Measurements from ENCODE around the gene RPRD1B. TPM values are rescaled to one million over a fixed set of nuclear protein-coding genes. Genes with fewer than 3 reads are reported as not detected.

RPRD1B gene
- total and polyA plus RNA-seq, 2 of the 13 experiments (the other 11 are each of a cell fraction or from before 2014, with no cell fraction given), result 31.1 to 41.5 TPM

- ChIA-PET POLR2A (no interaction called here), CTCF (ENCODE audit: low intra/inter-chr PET ratio, low total read pairs) (no interaction called here)
- Histone ChIP-seq H3K9ac (ENCODE audit: insufficient read depth, low read depth, low read length) (no peak overlapping the region), H3K27me3 (ENCODE audit: control insufficient read depth in 1 of 2, insufficient read depth in 2 of 2, low read length in 2 of 2) (no peaks in the 10 kb centered on the region), H3K36me3 (replicated peaks in 1 of 2; ENCODE audit: control insufficient read depth in 1 of 2, insufficient read depth in 2 of 2, low read length in 2 of 2) (peaks cover 58 to 87% of the 10 kb centered on the region in 2 experiments), H3K4me2 (ENCODE audit: low read depth, low read length) (no peak overlapping the region), H3K27ac (ENCODE audit: extremely low read length, insufficient read depth, low read length) (no peak overlapping the region), H3K4me1 (ENCODE audit: insufficient read depth, low read length) (peaks cover 10% of the 10 kb centered on the region), H2AFZ (ENCODE audit: low read length) (no peak overlapping the region), H3K9me3 (ENCODE audit: low read length) (no peaks in the 10 kb centered on the region), H3K79me2 (ENCODE audit: insufficient read depth, low read length) (no peaks in the 10 kb centered on the region), H4K20me1 (ENCODE audit: insufficient read depth, low read length) (0 out of 2 replicates have a peak, but pooled peaks cover 3% of the 10 kb centered on the region), H3K4me3 (replicated peaks in 1 of 3; ENCODE audit: insufficient read depth in 1 of 3, low read depth in 2 of 3, low read length in 3 of 3) (no peak overlapping the region)
- intact Hi-C loops (cut with micrococcal nuclease; ENCODE audit: unreplicated experiment), result no loop called here
- BruUV-seq (replicated peaks), result no TSS peak
- TF ChIP-seq NFRKB (IDR thresholded peaks at IDR 0.05), result no peak
- TF ChIP-seq MAFK (conservative IDR thresholded peaks at IDR 0.05 in 1 of 2, IDR thresholded peaks at IDR 0.05 in 1 of 2; ENCODE audit: low read length in 2 of 2), result 0 out of 4 replicates have a peak, but pooled peaks of 1 of the 2 experiments have one; percentile 17
- WGBS (ENCODE audit: low lambda C conversion rate), result 98% methylated on average over 9 of the region's 9 CpGs
- DNase-seq (ENCODE audit: low spot score), result no peak
- no peak for FAIRE-seq
- in situ Hi-C loops (cut with HindIII; ENCODE audit: extremely low pct_ligation_motif_present, low pct_unique_long_range_greater_than_20kb), result no loop called here
- ATAC-seq, result no peak
These were observed 37.5 kb upstream of the RPRD1B start for GRCh38 chr20:37995856-37996605.

GRCh38 chr20:37997516-37997915, 36.0 kb upstream of the RPRD1B start:
- ATAC-seq, result no peak
- ChIA-PET CTCF (ENCODE audit: low intra/inter-chr PET ratio, low total read pairs) (no interaction called here), POLR2A (no interaction called here)
- intact Hi-C loops (cut with micrococcal nuclease; ENCODE audit: unreplicated experiment) (no loop called here), in situ Hi-C loops (cut with HindIII; ENCODE audit: extremely low pct_ligation_motif_present, low pct_unique_long_range_greater_than_20kb) (no loop called here)
- DNase-seq (ENCODE audit: low spot score), result no peak
- no peaks in the 10 kb centered on the region for H3K79me2 ChIP-seq (ENCODE audit: insufficient read depth, low read length)
- no peak for FAIRE-seq
- no peak overlapping the region for H2AFZ ChIP-seq (ENCODE audit: low read length)
- 0 out of 2 replicates have a peak, but pooled peaks cover 3% of the 10 kb centered on the region for H4K20me1 ChIP-seq (ENCODE audit: insufficient read depth, low read length)
- TF ChIP-seq ZNF512B (CRISPR knock-in tag; IDR thresholded peaks at IDR 0.05; ENCODE audit: borderline replicate concordance), result no peak
- TF ChIP-seq AGO2 (optimal IDR thresholded peaks at IDR 0.05; ENCODE audit: low read depth, low read length), result no peak
- no peak for TF ChIP-seq ZNF30 (CRISPR knock-in tag; IDR thresholded peaks at IDR 0.05)
- no peak for TF ChIP-seq MAFK (conservative IDR thresholded peaks at IDR 0.05 in 1 of 2, IDR thresholded peaks at IDR 0.05 in 1 of 2; ENCODE audit: low read length in 2 of 2)
- TF ChIP-seq HDAC2 (CRISPR knock-in tag; IDR thresholded peaks at IDR 0.05), result no peak
- no peak for TF ChIP-seq ZBTB2 (CRISPR knock-in tag; IDR thresholded peaks at IDR 0.05; ENCODE audit: low read depth)
- no peak for TF ChIP-seq ZNF781 (CRISPR knock-in tag; IDR thresholded peaks at IDR 0.05; ENCODE audit: borderline replicate concordance, not compliant biosample characterization)
- 95% methylated on average over 3 of the region's 3 CpGs for WGBS (ENCODE audit: low lambda C conversion rate)
- H3K27ac ChIP-seq (ENCODE audit: extremely low read length, insufficient read depth, low read length), result no peak overlapping the region
- H3K4me3 ChIP-seq (replicated peaks in 1 of 3; ENCODE audit: insufficient read depth in 1 of 3, low read depth in 2 of 3, low read length in 3 of 3), result no peak overlapping the region
- H3K36me3 ChIP-seq (replicated peaks in 1 of 2; ENCODE audit: control insufficient read depth in 1 of 2, insufficient read depth in 2 of 2, low read length in 2 of 2), result peaks cover 61 to 91% of the 10 kb centered on the region in 2 experiments
- no peak overlapping the region for H3K9ac ChIP-seq (ENCODE audit: insufficient read depth, low read depth, low read length)
- H3K4me1 ChIP-seq (ENCODE audit: insufficient read depth, low read length), result no peaks in the 10 kb centered on the region
- no peak overlapping the region for H3K4me2 ChIP-seq (ENCODE audit: low read depth, low read length)
- no peaks in the 10 kb centered on the region for H3K27me3 ChIP-seq (ENCODE audit: control insufficient read depth in 1 of 2, insufficient read depth in 2 of 2, low read length in 2 of 2)
- BruUV-seq (replicated peaks), result no TSS peak
- no peaks in the 10 kb centered on the region for H3K9me3 ChIP-seq (ENCODE audit: low read length)
